OCI-LY3 (cell line): ENCODE results near the gene MED17.

Experiments
- CTCF ChIP-seq: fragments of 200-600, 300-600 bp; sonication (generic); IDR thresholded peaks from 2 replicates; pipeline ENCODE4 v1.5.1; 2014; ENCODE audit warnings: antibody characterized with exemption, low read length, low read depth
- EZH2phosphoT487 ChIP-seq: fragments of 200-600 bp; shearing (Covaris generic); IDR thresholded peaks from 2 replicates; pipeline ENCODE4 v1.6.1; 2018; ENCODE audit warnings: antibody characterized with exemption, mixed run types, low read depth

DNA sequence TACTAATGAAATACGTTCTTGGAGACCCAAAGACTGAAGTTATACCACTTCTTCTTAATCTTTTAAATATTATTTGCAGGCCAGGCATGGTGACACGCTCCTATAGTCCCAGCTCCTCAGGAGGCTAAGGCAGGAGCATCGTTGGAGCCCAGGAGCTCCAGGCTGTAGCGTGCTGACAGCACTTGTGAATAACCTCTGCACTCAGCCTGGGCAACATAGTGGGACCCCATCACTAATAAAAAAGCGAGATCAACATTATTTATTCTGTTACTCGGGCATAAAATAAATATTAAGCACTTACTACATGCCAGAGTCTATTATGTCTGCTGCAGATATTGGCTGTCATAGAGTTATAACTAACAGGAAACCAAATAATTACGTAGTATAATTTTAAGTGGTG is 720 bp upstream of the MED17 start:
- TF ChIP-seq CTCF: no peak
- TF ChIP-seq EZH2phosphoT487: no peak
